GM12878 (cell line): Measurements from ENCODE around the gene DNAH1. TPM values are rescaled to one million over a fixed set of nuclear protein-coding genes. Genes with fewer than 3 reads are reported as not detected.

Source experiments
- ATAC-seq: fragments of 200-7000 bp; cut with Tn5 transposase; 3 replicates; pipeline ENCODE4 v1.9.1; 2020; ENCODE audit warnings: mild to moderate bottlenecking, moderate library complexity
- BruUV-seq: library from RNA; stranded (reverse); fragments of 400-500 nt; replicated peaks from 2 replicates; lab custom pipeline; 2021; lab: Mats Ljungman, UMichigan
- CTCF ChIA-PET: fragments of 300-600 bp; sonication (Branson Sonifier 250); formaldehyde crosslinking; extraction: SDS; loops from one replicate; lab custom pipeline; 2021; ENCODE audit warnings: inconsistent platforms; lab: Yijun Ruan, JAX
- POLR2A ChIA-PET: fragments of 350-600 bp; formaldehyde crosslinking; extraction: SDS; loops from one replicate; lab custom pipeline; 2021; ENCODE audit warnings: inconsistent platforms; lab: Charles Lee
- RAD21 ChIA-PET: fragments of 300-600 bp; sonication (Branson Sonifier 250); formaldehyde crosslinking; loops from one replicate; lab custom pipeline; 2023; ENCODE audit warnings: antibody characterized with exemption; ENCODE audit not compliant: unreplicated experiment; lab: Charles Lee
- SMC1A ChIA-PET: fragments of 300-600 bp; sonication (Branson Sonifier 250); formaldehyde crosslinking; loops from one replicate; lab custom pipeline; 2023; ENCODE audit not compliant: unreplicated experiment, uncharacterized antibody; lab: Charles Lee
- DNase-seq: peaks from one replicate; pipeline ENCODE4 v3.0.0-alpha.2; 2011; ENCODE audit warnings: low read depth, low spot score
- FAIRE-seq: peaks from 3 replicates; lab custom pipeline; 2011; peaks lifted over from hg19 to GRCh38; lab: Jason Lieb, UNC
- H2AFZ ChIP-seq: 2 replicates; pipeline ENCODE4 v1.6.0; 2011; ENCODE audit warnings: low read depth, low read length, control low read depth; ENCODE audit not compliant: control insufficient read depth
- H3K27ac ChIP-seq: 2 replicates; pipeline ENCODE4 v1.5.1; 2011; ENCODE audit warnings: control low read depth; ENCODE audit not compliant: control insufficient read depth, insufficient read depth
- H3K27me3 ChIP-seq, 2 experiments: replicated peaks in 1 of 2; 2 replicates each; pipeline versions ENCODE4 v1.6.0 to v1.6.1; 2011; ENCODE audit warnings: low read length in 1 of 2; ENCODE audit not compliant: control insufficient read depth in 2 of 2, insufficient read depth in 2 of 2
- H3K36me3 ChIP-seq, 2 experiments: 2 replicates each; pipeline ENCODE4 v1.5.1; 2011; ENCODE audit warnings: low read length in 1 of 2; ENCODE audit not compliant: control insufficient read depth in 2 of 2, insufficient read depth in 2 of 2
- H3K4me1 ChIP-seq: 2 replicates; pipeline ENCODE4 v1.6.1; 2011; ENCODE audit warnings: mild to moderate bottlenecking, low read length, moderate library complexity, mixed read lengths; ENCODE audit not compliant: control insufficient read depth, insufficient read depth
- H3K4me2 ChIP-seq: 2 replicates; pipeline ENCODE4 v1.6.0; 2011; ENCODE audit warnings: control low read depth; ENCODE audit not compliant: control insufficient read depth, insufficient read depth
- H3K4me3 ChIP-seq: fragments of 200-600 bp; sonication (generic); 2 replicates; pipeline ENCODE4 v1.5.1; 2016
- H3K79me2 ChIP-seq: 2 replicates; pipeline ENCODE4 v1.6.0; 2011; ENCODE audit warnings: low read length; ENCODE audit not compliant: control insufficient read depth, insufficient read depth
- H3K9ac ChIP-seq: 2 replicates; pipeline ENCODE4 v1.8.0; 2011; ENCODE audit warnings: low read length, control low read depth, mixed read lengths; ENCODE audit not compliant: control insufficient read depth, insufficient read depth
- H3K9me3 ChIP-seq: replicated peaks from 3 replicates; pipeline ENCODE4 v1.5.1; 2011; ENCODE audit warnings: mild to moderate bottlenecking, low read length; ENCODE audit not compliant: control insufficient read depth, insufficient read depth
- H4K20me1 ChIP-seq: 2 replicates; pipeline ENCODE4 v1.6.0; 2011; ENCODE audit not compliant: control insufficient read depth, insufficient read depth
- BCL3 ChIP-seq: IDR thresholded peaks from 2 replicates; pipeline ENCODE4 v1.6.1; 2011; ENCODE audit warnings: borderline replicate concordance, low read depth, mild to moderate bottlenecking, moderate library complexity, low read length; ENCODE audit not compliant: insufficient read depth, poor library complexity, severe bottlenecking
- CBX5 ChIP-seq: sonication (generic); IDR thresholded peaks from 2 replicates; pipeline ENCODE4 v1.6.1; 2016; ENCODE audit warnings: low read depth, moderate library complexity, mild to moderate bottlenecking, inconsistent platforms
- CEBPB ChIP-seq, 2 experiments: fragments of 150-350 bp in 1 of 2; IDR thresholded peaks; 2 replicates each; pipeline ENCODE4 v1.6.1; 2012 to 2014; ENCODE audit warnings: low read depth in 2 of 2, low read length in 2 of 2, borderline replicate concordance in 1 of 2, inconsistent platforms in 1 of 2
- CEBPZ ChIP-seq: fragments of 150-350 bp; IDR thresholded peaks from 2 replicates; pipeline ENCODE4 v1.6.1; 2016; ENCODE audit warnings: low read depth, low read length
- CHD1 ChIP-seq: IDR thresholded peaks from 2 replicates; pipeline ENCODE4 v1.6.1; 2012; ENCODE audit warnings: low read depth, low read length, improper control_type of control experiment
- HDAC6 ChIP-seq: fragments of 200-600 bp; sonication (generic); IDR thresholded peaks from one replicate; pipeline ENCODE4 v1.8.0; 2017; ENCODE audit warnings: antibody characterized with exemption; ENCODE audit not compliant: unreplicated experiment
- PAX8 ChIP-seq: fragments of 450-650 bp; IDR thresholded peaks from 2 replicates; pipeline ENCODE4 v1.6.1; 2017; ENCODE audit warnings: mild to moderate bottlenecking, moderate library complexity
- POU2F2 ChIP-seq: IDR thresholded peaks from 3 replicates; pipeline ENCODE4 v1.6.1; 2011; ENCODE audit warnings: low read depth, mild to moderate bottlenecking, low read length, borderline replicate concordance
- RELA ChIP-seq: fragments of 450-650 bp; IDR thresholded peaks from 2 replicates; pipeline ENCODE4 v1.8.0; 2014; ENCODE audit warnings: borderline replicate concordance; ENCODE audit not compliant: partially characterized antibody
- SIX5 ChIP-seq: IDR thresholded peaks from 2 replicates; pipeline ENCODE4 v1.6.1; 2011; ENCODE audit warnings: mild to moderate bottlenecking, low read depth, low read length, moderate library complexity; ENCODE audit not compliant: severe bottlenecking
- TAF1 ChIP-seq: IDR thresholded peaks from 2 replicates; pipeline ENCODE4 v1.6.1; 2011; ENCODE audit warnings: mild to moderate bottlenecking, low read depth, low read length, borderline replicate concordance
- TARDBP ChIP-seq: IDR thresholded peaks from 2 replicates; pipeline ENCODE4 v1.6.1; 2016; ENCODE audit warnings: borderline replicate concordance
- TCF3 ChIP-seq: IDR thresholded peaks from 2 replicates; pipeline ENCODE4 v1.6.1; 2012; ENCODE audit warnings: low read depth, mild to moderate bottlenecking, low read length, borderline replicate concordance; ENCODE audit not compliant: insufficient read depth
- ZZZ3 ChIP-seq: IDR thresholded peaks from 2 replicates; pipeline ENCODE4 v1.6.1; 2011; ENCODE audit warnings: low read depth; ENCODE audit not compliant: control insufficient read depth, insufficient read length
- WGBS: methylation state at CpG from one replicate; pipeline ENCODE4 v1.1.6; 2016; ENCODE audit warnings: low lambda C conversion rate; ENCODE audit not compliant: insufficient replicate concordance, insufficient coverage; ENCODE audit errors: missing lambda C conversion rate; 5-methylcytosine and 5-hydroxymethylcytosine counted together
- in situ Hi-C: fragments of 300-500 bp; cut with MboI; formaldehyde crosslinking; loops from 9 replicates; pipeline ENCODE4 v1.14.3; 2018; ENCODE audit warnings: mixed read lengths
- intact Hi-C: fragments of 100-400 bp; cut with micrococcal nuclease; formaldehyde crosslinking; loops from one replicate; pipeline ENCODE4 v1.14.2; 2022; ENCODE audit not compliant: unreplicated experiment
- polyA plus RNA-seq, 11 experiments: library from polyadenylated mRNA; depleted of rRNA in 4 of 11; unstranded in 6 of 11; stranded (reverse) in 5 of 11; fragments of >200 nt; fragmentation: Nextera tagmentation in 4 of 11; fragmentation: Illumina TruSeq in 1 of 11; extraction: Ambion mirVana in 4 of 11; extraction: Trizol in 1 of 11; gene quantifications; 1 replicate in 1 of 11; 2 replicates in 10 of 11; pipeline versions ENCODE4 v1.2.1 to v1.2.3, GENCODE V29; 2011 to 2016; ENCODE audit warnings: inconsistent platforms in 2 of 11, missing spikeins in 2 of 11, low read depth in 1 of 11
- total RNA-seq, 4 experiments: library from RNA; depleted of rRNA in 3 of 4; stranded (reverse); fragments of >200 nt in 3 of 4; fragmentation: Illumina TruSeq in 1 of 4; extraction: Trizol in 1 of 4; gene quantifications; 2 replicates each; pipeline versions ENCODE4 v1.2.1 to v1.2.3, GENCODE V29; 2013 to 2021

The DNAH1 gene
- total and polyA plus RNA-seq, 10 of the 15 experiments (the other 5 are each of a cell fraction or from before 2014, with no cell fraction given), result 0.31 to 5.8 (median 2.7) TPM

GRCh38 chr3:52331906-52332305, 15.8 kb downstream of the DNAH1 start:
- Histone ChIP-seq H3K4me3 (no peak overlapping the region), H3K9me3 (no peaks in the 10 kb centered on the region), H3K27me3 (no peaks in the 10 kb centered on the region), H4K20me1 (no peaks in the 10 kb centered on the region), H3K36me3 (no peaks in the 10 kb centered on the region; a peak in 1 of 4 replicates), H3K4me1 (no peaks in the 10 kb centered on the region), H2AFZ (no peak overlapping the region), H3K79me2 (no peaks in the 10 kb centered on the region), H3K9ac (no peak overlapping the region), H3K4me2 (no peak overlapping the region), H3K27ac (no peak overlapping the region)
- TF ChIP-seq SIX5 (no peak), TAF1 (no peak), TARDBP (no peak), CHD1 (no peak), ZZZ3 (no peak), POU2F2 (no peak), RELA (no peak), TCF3 (no peak), BCL3 (no peak), CBX5 (no peak), CEBPB (IDR thresholded peaks at IDR 0.05; ENCODE audit: borderline replicate concordance in 1 of 2, low read depth in 2 of 2, low read length in 2 of 2) (no peak), PAX8 (no peak), HDAC6 (no peak), CEBPZ (no peak)
- intact Hi-C loops (no loop called here), in situ Hi-C loops (no loop called here)
- ChIA-PET SMC1A (interaction anchor here (1.1 kb wide), 1 partner anchor 15 kb away, joined by 4 read pairs; no protein-coding TSS in a partner anchor), POLR2A (no interaction called here), CTCF (interaction anchor here (16.8 kb wide), 1 partner anchor 40 kb away, joined by 451 read pairs; the partner anchor contains the start of gene GLYCTK), RAD21 (no interaction called here)
- BruUV-seq, result no TSS peak
- WGBS, result 81% methylated on average over 15 of the region's 15 CpGs
- DNase-seq (no peak), ATAC-seq (no peak), FAIRE-seq (no peak)
